ENCODE measurements around the gene ARNT2.

Gene ARNT2

GRCh38 chr15:80550219-80550907 is 146.2 kb downstream of the ARNT2 start:
- no peak for DNase-seq (ENCODE audit: low read depth in 1 of 2, low spot score in 1 of 2)

- DNase-seq (ENCODE audit: low read depth in 1 of 2, low spot score in 1 of 2) = no peak
These were observed 146.7 kb downstream of the ARNT2 start for GRCh38 chr15:80550908-80551260.

- DNase-seq (ENCODE audit: low read depth in 1 of 2, low spot score in 1 of 2) = no peak
These were observed 147.2 kb downstream of the ARNT2 start for GRCh38 chr15:80551348-80551747.

- no peak for DNase-seq (ENCODE audit: low read depth in 1 of 2, low spot score in 1 of 2)
These were observed 150.4 kb downstream of the ARNT2 start for GRCh38 chr15:80554560-80554959.

- DNase-seq (ENCODE audit: low read depth in 1 of 2, low spot score in 1 of 2) = no peak
These were observed 152.6 kb downstream of the ARNT2 start for GRCh38 chr15:80556694-80557367.

GRCh38 chr15:80557441-80558234 is 153.5 kb downstream of the ARNT2 start:
- DNase-seq (ENCODE audit: low read depth in 1 of 2, low spot score in 1 of 2) = no peak

GRCh38 chr15:80558631-80559319 is 154.6 kb downstream of the ARNT2 start:
- DNase-seq (ENCODE audit: low read depth in 1 of 2, low spot score in 1 of 2) = no peak

GRCh38 chr15:80559320-80559693 is 155.1 kb downstream of the ARNT2 start:
- DNase-seq (ENCODE audit: low read depth in 1 of 2, low spot score in 1 of 2) = no peak

- DNase-seq (ENCODE audit: low read depth in 1 of 2, low spot score in 1 of 2) = no peak
These were observed 155.6 kb downstream of the ARNT2 start for GRCh38 chr15:80559761-80560160.

- DNase-seq (ENCODE audit: low read depth in 1 of 2, low spot score in 1 of 2) = no peak
These were observed 156.6 kb downstream of the ARNT2 start for GRCh38 chr15:80560601-80561400.

GRCh38 chr15:80561500-80561899 is 157.3 kb downstream of the ARNT2 start:
- DNase-seq (ENCODE audit: low read depth in 1 of 2, low spot score in 1 of 2) = no peak

- DNase-seq (ENCODE audit: low read depth in 1 of 2, low spot score in 1 of 2) = no peak
These were observed 157.9 kb downstream of the ARNT2 start for GRCh38 chr15:80562033-80562432.

GRCh38 chr15:80562846-80563245 is 158.7 kb downstream of the ARNT2 start:
- DNase-seq (ENCODE audit: low read depth in 1 of 2, low spot score in 1 of 2) = no peak

- no peak for DNase-seq (ENCODE audit: low read depth in 1 of 2, low spot score in 1 of 2)
These were observed 159.3 kb downstream of the ARNT2 start for GRCh38 chr15:80563372-80563997.

- DNase-seq (ENCODE audit: low read depth in 1 of 2, low spot score in 1 of 2) = no peak
These were observed 159.9 kb downstream of the ARNT2 start for GRCh38 chr15:80564056-80564455.

GRCh38 chr15:80565398-80565797 is 161.2 kb downstream of the ARNT2 start:
- DNase-seq (ENCODE audit: low read depth in 1 of 2, low spot score in 1 of 2) = no peak

GRCh38 chr15:80565988-80566387 is 161.8 kb downstream of the ARNT2 start:
- DNase-seq (ENCODE audit: low read depth in 1 of 2, low spot score in 1 of 2) = no peak

GRCh38 chr15:80567721-80568157 is 163.6 kb downstream of the ARNT2 start:
- no peak for DNase-seq (ENCODE audit: low read depth in 1 of 2, low spot score in 1 of 2)

GRCh38 chr15:80568298-80568697 is 164.1 kb downstream of the ARNT2 start:
- no peak for DNase-seq (ENCODE audit: low read depth in 1 of 2, low spot score in 1 of 2)

- DNase-seq (ENCODE audit: low read depth in 1 of 2, low spot score in 1 of 2) = no peak
These were observed 164.9 kb downstream of the ARNT2 start for GRCh38 chr15:80568876-80569605.
